Adipocyte (in vitro differentiated cells): ENCODE results near the gene CSF3R.
"Not testable (repeated sequence)": the region's sequence is repeated elsewhere in the genome, so short reads cannot be mapped to it uniquely, and the experiment has no call there.

Experiments used
- DNase-seq: peaks from one replicate; pipeline ENCODE4 v3.0.0-alpha.2; 2015; ENCODE audit warnings: low read depth
- H3K27me3 ChIP-seq: replicated peaks from 2 replicates; pipeline ENCODE4 v1.7.0; 2013; ENCODE audit warnings: mild to moderate bottlenecking, low read length, moderate library complexity; ENCODE audit not compliant: control insufficient read depth, insufficient read depth
- H3K36me3 ChIP-seq: 2 replicates; pipeline ENCODE4 v1.7.0; 2013; ENCODE audit warnings: low read length, mild to moderate bottlenecking, moderate library complexity; ENCODE audit not compliant: control insufficient read depth, insufficient read depth, severe bottlenecking
- H3K4me1 ChIP-seq: 2 replicates; pipeline ENCODE4 v1.7.0; 2013; ENCODE audit warnings: mild to moderate bottlenecking, low read length, moderate library complexity; ENCODE audit not compliant: control insufficient read depth, insufficient read depth
- H3K4me3 ChIP-seq: 2 replicates; pipeline ENCODE4 v1.7.0; 2013; ENCODE audit warnings: mild to moderate bottlenecking, low read length, moderate library complexity
- H3K9ac ChIP-seq: 2 replicates; pipeline ENCODE4 v1.7.0; 2013; ENCODE audit warnings: mild to moderate bottlenecking, low read length, moderate library complexity
- H3K9me3 ChIP-seq: 2 replicates; pipeline ENCODE4 v1.7.0; 2013; ENCODE audit warnings: mild to moderate bottlenecking, low read length, moderate library complexity; ENCODE audit not compliant: control insufficient read depth

CSF3R gene

DNA sequence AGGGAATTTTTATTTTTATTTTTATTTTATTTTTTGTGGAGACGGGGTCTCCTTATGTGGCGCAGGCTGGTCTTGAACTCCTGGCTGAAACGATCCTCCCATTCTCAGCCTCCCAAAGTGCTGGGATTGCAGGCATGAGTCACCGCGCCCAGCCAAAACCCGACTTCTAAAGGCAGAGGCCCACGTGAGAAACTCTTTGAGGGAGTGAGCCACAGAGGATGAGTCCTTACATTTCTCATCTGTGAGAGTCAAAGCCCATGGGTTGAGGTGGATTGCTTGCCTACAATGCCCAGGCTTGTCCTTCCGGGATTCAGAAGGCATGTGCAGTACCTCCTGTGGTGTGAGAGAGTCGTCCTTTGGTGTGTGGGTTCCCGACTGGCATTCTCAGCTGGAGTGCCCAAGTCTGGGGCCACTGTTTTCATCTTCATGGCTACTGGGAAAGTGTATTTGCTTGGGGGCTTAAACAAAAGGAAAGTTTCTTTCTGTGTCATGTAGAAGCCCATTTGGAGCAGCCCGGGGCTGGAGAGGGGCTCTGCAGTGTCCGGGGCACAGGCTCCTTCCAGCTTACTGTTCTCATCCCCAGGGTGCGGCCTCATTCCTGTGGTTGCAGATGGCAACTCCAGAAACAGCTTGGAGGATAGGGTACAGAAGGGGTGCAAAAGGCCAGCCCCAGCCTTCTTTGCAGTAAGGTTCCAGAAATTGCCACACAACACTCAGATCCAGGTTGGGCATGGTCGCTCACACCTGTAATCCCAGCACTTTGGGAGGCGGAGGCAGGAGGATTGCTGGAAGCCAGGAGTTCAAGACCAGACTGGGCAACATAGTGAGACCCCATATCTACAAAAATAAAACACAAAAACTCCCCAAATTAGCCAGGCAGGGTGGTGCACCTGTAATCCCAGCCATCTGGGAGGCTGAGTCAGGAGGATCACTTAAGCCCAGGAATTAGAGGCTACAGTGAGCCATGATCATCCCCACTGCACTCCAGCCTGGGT lies 29.4 kb upstream of the CSF3R start:
- Histone ChIP-seq H3K4me1 (peaks cover 3% of the 10 kb centered on the region), H3K9ac (no peak overlapping the region), H3K36me3 (no peaks in the 10 kb centered on the region), H3K27me3 (peaks cover 19% of the 10 kb centered on the region), H3K4me3 (no peak overlapping the region), H3K9me3 (no peaks in the 10 kb centered on the region)
- DNase-seq = no peak

DNA sequence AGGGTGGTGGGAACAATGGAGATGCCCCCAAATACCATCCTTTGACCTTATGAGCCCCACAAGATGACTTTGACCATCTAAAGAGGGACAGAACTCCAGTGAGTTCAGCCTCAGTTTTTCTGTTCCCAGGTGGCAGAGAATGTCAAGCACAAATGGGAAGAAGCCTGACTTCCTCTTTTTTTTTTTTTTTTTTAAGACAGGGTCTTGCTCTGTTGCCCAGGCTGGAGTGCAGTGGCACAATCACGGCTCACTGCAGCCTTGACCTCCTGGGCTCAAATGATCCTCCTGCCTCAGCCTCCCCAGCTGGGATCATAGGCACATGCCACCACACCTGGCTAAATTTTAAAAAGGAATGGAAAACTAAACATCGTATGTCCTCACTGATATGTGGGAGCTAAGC lies 28.5 kb upstream of the CSF3R start:
- H3K36me3 ChIP-seq, H3K9me3 ChIP-seq, H3K4me3 ChIP-seq, H3K4me1 ChIP-seq, DNase-seq, H3K9ac ChIP-seq: not testable (repeated sequence)
- H3K27me3 ChIP-seq = peaks cover 28% of the 10 kb centered on the region

DNA sequence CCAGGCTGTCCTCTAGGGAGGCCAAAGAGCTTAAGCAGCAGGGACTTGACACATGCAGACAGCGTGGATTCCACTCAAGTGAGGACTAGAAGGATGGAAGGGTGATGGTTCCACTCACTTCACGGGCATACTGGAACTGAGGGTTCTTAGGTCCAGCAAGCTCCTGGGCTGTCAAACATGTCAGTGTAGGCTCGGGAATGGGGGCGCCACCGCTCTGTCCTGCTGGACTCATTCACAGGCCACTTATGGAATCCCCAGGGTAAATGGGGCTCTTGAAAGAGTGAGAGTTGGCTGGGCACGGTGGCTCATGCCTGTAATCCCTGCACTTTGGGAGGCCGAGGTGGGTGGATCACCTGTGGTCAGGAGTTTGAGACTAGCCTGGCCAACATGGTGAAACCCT lies 27.7 kb upstream of the CSF3R start:
- peaks cover 32% of the 10 kb centered on the region for H3K27me3 ChIP-seq
- H3K36me3 ChIP-seq = no peaks in the 10 kb centered on the region
- H3K9me3 ChIP-seq = no peaks in the 10 kb centered on the region
- no peaks in the 10 kb centered on the region for H3K4me1 ChIP-seq
- H3K9ac ChIP-seq = no peak overlapping the region
- no peak for DNase-seq
- no peak overlapping the region for H3K4me3 ChIP-seq

DNA sequence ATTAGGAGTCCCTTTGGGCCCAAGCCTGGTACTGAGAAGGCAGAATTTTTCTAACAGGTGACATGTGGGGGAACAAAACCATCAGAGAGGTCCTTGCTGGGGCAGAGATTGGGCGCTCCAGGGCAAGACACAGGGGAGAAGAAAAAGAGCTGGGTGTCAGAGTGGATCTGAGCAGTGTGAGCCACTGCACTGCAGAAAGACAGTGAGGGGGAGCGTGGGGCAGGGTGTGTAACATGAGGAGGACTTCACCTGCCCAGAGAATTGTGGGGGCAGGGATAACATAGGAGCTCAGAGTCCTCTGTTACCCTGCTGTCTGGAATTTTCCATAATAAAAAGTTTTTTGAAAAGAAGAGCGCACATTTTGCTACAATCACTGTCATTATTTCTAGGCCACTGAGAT lies 25.5 kb upstream of the CSF3R start:
- no peak overlapping the region for H3K9ac ChIP-seq
- peaks cover 30% of the 10 kb centered on the region for H3K27me3 ChIP-seq
- peaks cover 5% of the 10 kb centered on the region for H3K9me3 ChIP-seq
- no peaks in the 10 kb centered on the region for H3K4me1 ChIP-seq
- DNase-seq = no peak
- no peak overlapping the region for H3K4me3 ChIP-seq
- H3K36me3 ChIP-seq = no peaks in the 10 kb centered on the region

DNA sequence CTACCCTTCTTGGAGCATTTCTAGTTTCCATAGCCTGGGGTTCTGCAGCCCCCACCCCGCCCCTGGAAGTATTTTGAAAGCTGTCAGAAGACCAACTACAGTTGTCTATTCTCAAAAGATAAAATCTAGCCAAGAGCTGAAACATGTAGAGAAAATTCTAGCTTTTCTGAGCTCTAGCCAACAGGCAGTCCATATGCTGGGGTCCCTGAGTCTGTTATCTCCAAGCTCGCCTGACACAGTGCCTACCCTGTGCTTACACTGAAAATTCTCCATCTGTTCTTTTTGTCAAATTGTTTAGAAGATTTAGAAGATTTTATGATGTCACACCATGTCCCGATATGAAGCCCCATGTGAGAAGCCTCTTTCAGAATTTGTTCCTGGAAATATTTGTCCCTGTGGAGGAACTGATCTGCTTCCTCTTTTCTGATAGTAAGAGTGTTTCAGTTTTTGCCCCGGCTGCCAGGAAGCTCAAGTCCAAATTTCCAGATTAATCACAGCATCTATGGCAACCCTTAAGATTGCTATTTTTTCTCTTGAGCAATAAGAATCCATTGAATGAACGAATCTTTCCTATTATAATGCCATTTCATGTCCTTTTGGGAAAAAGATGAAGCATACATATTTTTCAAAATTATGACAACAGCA lies 23.7 kb upstream of the CSF3R start:
- DNase-seq = no peak

DNA sequence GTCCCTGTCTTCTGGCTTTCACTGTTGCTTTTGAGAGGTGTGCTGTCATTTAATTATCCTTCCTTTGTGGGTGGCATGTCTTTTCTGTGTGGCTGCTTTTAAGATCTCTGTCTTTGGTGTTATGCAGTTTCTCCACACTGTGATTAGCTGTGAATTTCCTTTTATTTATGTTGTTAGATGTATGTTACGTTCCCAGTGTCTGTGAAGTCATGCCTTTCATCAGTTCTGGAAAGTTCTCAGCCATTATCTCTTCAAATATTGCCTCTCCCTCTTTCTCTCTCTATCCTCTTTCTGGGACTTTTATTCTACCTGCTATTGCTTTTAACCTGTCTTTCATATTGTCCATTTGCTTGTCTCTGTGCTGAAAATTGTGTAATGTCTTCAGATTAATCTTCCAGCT lies 21.0 kb upstream of the CSF3R start:
- no peak for DNase-seq
- H3K4me1 ChIP-seq = no peaks in the 10 kb centered on the region
- no peaks in the 10 kb centered on the region for H3K36me3 ChIP-seq
- peaks cover 5% of the 10 kb centered on the region for H3K9me3 ChIP-seq
- H3K27me3 ChIP-seq = peaks cover 24% of the 10 kb centered on the region
- H3K4me3 ChIP-seq = no peak overlapping the region
- H3K9ac ChIP-seq = no peak overlapping the region

More for the DNA sequence above, 23.7 kb upstream of the CSF3R start:
- H3K9ac ChIP-seq = no peak overlapping the region
- H3K27me3 ChIP-seq = peaks cover 29% of the 10 kb centered on the region
- no peak overlapping the region for H3K4me3 ChIP-seq
- no peaks in the 10 kb centered on the region for H3K36me3 ChIP-seq
- H3K4me1 ChIP-seq = no peaks in the 10 kb centered on the region
- peaks cover 5% of the 10 kb centered on the region for H3K9me3 ChIP-seq

DNA sequence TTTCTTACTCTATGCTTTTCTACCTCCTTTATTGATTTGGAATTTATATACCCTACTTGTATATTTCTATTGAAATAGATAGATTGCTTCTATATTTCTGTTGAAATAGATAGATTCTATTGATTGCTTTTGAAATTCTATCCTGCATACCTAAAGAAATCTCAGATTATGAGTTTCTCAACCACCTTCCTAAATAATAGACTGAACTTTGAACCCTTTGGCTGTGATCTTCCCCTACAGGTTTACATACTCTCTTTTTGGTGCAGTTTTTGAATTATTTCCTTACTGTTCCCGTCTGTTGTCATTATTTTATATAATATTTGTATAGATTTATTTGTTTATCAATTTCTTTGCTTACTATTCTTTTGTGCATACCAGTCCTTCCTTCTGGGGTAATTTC lies 20.4 kb upstream of the CSF3R start:
- DNase-seq = no peak
- Histone ChIP-seq H3K4me3 (no peak overlapping the region), H3K4me1 (no peaks in the 10 kb centered on the region), H3K27me3 (peaks cover 24% of the 10 kb centered on the region), H3K9me3 (peaks cover 5% of the 10 kb centered on the region), H3K36me3 (no peaks in the 10 kb centered on the region), H3K9ac (no peak overlapping the region)

DNA sequence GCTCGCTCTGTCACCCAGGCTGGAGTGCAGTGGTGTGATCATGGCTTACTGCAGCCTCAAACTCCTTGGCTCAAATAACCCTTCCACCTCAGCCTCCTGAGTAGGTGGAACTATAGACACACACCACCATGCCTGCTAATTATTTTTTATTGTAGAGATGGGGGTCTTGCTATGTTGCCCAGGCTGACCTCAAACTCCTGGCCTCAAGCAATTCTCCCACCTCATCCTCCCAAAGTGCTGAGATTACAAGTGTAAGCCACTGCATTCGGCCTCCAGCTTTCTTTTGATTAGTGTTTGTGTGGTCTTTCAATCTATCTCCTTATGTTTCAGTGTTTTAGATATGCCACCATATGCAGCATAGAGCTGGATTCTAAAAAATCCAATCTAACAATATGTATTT lies 19.9 kb upstream of the CSF3R start:
- H3K27me3 ChIP-seq = peaks cover 24% of the 10 kb centered on the region

DNA sequence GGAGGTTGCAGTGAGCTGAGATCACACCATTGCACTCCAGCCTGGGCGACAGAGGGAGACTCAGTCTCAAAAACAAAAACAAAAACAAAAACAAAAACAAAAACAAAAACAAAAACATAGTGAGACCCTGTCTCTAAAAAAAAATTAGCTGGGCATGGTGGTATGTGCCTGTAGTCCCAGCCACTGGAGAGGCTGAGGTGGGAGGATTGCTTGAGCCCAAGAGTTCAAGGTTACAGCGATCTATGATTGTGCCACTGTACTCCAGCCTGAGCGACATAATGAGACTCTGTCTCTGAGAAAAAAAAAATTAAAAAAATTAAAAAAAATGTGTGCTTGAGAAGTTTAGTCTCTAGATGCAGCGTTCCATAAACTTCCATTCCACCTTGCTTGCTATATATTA lies 19.2 kb upstream of the CSF3R start:
- H3K27me3 ChIP-seq = peaks cover 22% of the 10 kb centered on the region
- not testable (repeated sequence) for H3K4me1 ChIP-seq, H3K9ac ChIP-seq, DNase-seq, H3K36me3 ChIP-seq, H3K9me3 ChIP-seq, H3K4me3 ChIP-seq

More for the DNA sequence above, 19.9 kb upstream of the CSF3R start:
- Histone ChIP-seq H3K4me1 (peaks cover 2% of the 10 kb centered on the region), H3K9me3 (peaks cover 5% of the 10 kb centered on the region), H3K9ac (no peak overlapping the region), H3K4me3 (no peak overlapping the region), H3K36me3 (no peaks in the 10 kb centered on the region)
- no peak for DNase-seq

DNA sequence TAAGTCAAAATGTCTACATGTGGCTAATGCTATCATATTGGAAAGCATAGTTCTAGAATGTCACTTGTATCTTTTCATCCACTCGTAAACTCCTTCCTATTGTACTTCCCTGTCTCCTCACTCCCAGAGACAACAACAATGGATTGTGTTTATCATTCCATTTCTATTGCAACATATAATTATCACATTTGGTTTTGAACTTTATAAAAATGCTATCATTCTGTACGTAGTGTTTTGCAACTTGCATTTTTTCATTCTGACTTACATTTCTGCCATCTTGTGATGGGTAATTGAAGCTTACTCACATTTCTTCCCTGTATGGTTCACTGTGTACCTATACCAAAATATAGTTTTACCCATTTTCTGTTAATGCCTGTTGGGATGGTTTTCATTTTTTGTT lies 14.5 kb upstream of the CSF3R start:
- Histone ChIP-seq H3K9me3 (no peaks in the 10 kb centered on the region), H3K36me3 (no peaks in the 10 kb centered on the region), H3K27me3 (peaks cover 15% of the 10 kb centered on the region), H3K9ac (no peak overlapping the region), H3K4me3 (no peak overlapping the region), H3K4me1 (peaks cover 5% of the 10 kb centered on the region)
- DNase-seq = peak; percentile 67

DNA sequence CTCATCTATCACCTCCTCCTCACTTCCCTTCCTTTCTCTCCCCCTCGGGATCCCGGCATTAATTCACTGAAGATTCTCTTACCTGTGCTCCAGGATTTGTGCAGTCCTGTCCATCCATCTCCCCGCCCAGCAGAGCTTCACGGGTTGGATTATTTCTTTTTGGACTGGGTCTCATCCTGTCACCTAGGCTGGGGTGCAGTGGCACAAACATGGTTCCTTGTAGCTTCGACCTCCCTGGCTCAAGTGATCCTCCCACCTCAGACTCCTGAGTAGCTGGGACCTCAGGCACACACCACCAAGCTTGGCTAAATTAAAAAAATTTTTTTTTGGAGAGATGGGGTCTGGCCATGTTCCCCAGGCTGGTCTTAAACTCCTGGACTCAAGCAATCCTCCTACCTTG lies 12.3 kb upstream of the CSF3R start:
- Histone ChIP-seq H3K36me3 (no peaks in the 10 kb centered on the region), H3K4me3 (no peak overlapping the region), H3K9me3 (no peaks in the 10 kb centered on the region), H3K4me1 (peaks cover 5% of the 10 kb centered on the region), H3K27me3 (peaks cover 15% of the 10 kb centered on the region), H3K9ac (no peak overlapping the region)
- no peak for DNase-seq
